NCI-H2171 (cell line): Measurements from ENCODE around the gene CAMTA1.

Experiments used
- DNase-seq: peaks from one replicate; lab custom pipeline; 2025; lab: John Stamatoyannopoulos, UW

CAMTA1 gene

DNA sequence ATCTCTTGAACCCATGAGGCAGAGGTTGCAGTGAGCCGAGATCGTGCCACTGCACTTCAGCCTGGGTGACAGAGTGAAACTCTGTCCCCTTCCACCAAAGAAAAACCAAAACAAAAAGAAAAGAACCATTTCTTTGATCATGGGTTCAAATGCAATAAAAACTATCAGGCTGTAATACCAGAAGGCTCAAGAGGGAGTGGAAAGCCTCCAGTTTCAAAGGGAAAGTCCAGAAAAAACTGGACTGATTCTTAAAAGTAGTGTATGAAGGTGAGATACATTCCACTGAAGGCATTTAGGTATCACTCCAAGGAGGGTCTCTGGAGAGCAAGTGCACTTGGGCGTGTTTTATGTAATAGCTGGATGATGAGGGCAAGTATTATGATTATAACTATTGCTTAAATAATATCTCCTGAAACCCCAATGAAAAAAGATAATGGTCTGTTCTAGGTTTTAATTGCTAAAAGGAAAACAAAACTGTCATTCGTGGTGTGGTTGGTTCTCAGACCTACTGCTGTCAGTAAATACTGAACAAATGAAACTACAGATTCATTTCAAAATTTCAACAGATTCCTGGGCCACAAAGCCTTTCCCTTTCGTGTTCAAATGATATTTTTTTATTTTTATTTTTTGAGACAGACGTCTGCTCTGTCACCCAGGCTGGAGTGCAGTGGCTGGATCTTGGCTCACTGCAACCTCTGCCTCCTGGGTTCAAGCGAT is 6.0 kb upstream of the CAMTA1 start:
- no peak for DNase-seq

DNA sequence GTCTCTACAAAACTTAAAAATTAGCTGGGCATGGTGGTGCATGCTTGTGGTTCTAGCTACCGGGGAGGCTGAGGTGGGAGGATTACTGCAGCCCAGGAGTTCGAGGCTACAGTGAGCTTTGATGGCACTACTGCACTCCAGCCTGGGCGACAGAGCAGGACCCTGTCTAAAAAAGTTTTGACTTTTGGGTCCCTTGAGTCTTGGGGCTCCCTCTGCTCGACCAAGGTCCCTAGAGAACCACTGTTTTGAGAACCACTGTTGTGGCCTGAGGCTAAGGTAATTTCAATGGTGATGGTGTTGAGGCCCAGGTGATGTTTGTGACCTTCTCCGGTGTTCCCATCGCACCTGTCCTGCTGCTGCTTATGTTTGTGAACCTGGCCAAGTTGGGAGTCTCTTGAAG is 3.1 kb upstream of the CAMTA1 start:
- DNase-seq = no peak

DNA sequence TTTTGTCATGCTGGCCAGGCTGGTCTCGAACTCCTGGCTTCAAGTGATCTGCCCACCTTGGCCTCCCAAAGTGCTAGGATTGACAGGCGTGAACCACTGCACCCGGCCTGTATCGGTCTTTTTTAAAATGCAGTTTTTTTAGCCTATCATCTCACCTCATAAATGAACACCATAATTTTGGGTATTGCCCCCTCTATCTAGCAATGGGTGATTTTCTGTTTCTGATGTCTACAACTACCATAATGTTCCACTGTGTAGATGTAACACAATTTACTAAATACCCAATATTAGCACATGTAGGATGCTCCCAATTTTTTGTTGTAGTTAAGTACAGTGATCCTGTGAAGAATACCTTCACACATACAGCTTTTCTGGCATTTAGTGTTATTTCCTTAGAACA is 2.0 kb upstream of the CAMTA1 start:
- no peak for DNase-seq

- DNase-seq = no peak
Measured at GRCh38 chr1:6783936-6784559, 1.2 kb upstream of the CAMTA1 start.

DNA sequence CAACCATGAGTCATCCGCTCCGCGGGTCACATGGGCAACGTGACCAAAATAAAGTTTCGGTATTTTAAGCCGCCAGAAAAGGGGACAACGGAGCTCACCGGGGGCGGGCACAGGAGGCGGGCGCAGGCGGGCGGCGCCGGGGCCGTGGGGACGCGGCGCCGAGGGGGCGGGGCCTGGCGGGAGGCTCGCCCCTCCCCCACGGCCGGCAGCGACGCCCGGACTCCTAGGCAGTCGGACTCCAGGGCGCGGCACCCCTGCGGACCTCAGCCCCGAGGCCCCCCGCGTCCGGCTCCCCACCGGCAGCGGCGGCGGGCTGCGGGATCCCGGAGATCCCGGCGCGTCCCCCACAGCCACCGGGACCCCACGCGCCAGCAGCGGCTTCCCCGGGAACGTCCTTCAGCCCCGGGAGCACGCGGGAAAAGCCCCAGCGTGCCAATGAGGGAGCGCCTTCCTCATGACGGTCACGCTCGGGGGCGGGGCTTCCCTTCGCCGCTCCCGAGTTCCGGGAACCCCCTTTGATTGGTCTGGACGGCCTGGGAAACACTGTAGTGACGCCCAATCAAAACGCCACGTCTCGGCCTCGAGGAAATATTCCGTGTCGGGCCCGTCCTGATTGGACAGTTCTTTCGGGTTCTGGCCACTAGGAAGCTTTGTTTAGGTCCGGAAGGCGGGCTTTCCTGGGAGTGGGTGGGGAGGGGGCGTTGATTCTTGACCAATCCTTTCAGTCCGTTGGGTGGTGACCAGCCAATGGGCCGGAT is 515 bp upstream of the CAMTA1 start:
- peak; percentile 100 for DNase-seq

DNA sequence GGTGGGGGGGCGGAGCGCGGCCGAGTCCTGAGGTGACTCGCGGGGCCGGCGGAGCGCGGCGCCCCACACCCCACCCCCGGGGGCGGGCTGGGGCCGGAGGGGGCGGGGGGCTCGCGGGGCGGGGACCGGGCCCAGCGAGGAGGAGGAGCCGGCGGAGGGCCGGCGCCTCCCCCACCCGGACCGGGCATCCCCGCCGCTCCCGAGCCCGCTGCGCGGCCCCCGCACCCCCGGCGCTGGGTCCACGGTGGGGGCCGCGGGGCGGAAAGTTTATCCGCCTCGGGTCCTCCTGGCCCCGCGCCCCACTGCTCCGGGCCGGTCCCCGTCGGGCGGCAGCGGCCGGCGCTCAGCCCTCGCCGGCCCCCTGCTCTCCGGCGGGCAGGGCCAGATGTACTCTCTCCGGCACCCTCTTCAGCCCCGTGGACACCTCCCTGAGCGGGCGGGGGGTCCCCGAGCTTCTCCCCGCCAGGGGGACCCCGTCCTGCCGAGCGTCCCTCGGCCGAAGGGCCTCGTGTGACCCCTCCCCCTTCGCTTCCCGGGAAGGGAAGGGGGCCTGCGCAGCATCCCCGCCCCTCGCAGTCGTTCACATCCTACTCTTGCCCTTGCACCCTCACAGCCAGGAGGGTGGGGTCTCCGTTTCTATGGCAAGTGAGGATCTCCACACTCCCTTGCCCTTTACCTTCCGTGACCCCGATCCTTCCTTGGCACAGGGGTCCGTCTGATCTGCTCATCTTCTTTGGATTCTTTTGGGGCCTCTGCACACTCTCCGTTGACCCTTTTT is 663 bp downstream of the CAMTA1 start:
- DNase-seq = peak; percentile 31

GRCh38 chr1:6788946-6789345 is 3.7 kb downstream of the CAMTA1 start:
- no peak for DNase-seq

- no peak for DNase-seq
Measured at GRCh38 chr1:6790146-6790545, 4.9 kb downstream of the CAMTA1 start.

DNA sequence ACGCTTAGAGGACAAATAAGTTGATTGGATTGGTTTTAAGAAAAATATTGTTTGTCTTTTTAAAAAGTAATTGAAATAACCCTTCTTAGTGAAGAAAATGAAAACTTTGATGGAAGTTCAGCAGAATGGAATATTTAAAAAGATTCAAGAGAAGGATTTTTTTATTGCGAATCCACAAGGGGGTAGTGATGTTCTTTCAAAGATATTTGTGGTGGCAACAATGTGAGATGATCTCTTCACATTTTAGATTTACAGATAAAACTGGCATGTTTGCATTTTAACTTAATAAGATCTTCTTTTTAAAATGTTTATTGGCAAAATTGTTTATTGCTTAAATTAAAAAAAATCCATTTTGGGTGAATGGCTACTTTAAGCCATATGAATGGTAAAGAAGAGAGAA is 8.9 kb downstream of the CAMTA1 start:
- DNase-seq = peak; percentile 10

DNA sequence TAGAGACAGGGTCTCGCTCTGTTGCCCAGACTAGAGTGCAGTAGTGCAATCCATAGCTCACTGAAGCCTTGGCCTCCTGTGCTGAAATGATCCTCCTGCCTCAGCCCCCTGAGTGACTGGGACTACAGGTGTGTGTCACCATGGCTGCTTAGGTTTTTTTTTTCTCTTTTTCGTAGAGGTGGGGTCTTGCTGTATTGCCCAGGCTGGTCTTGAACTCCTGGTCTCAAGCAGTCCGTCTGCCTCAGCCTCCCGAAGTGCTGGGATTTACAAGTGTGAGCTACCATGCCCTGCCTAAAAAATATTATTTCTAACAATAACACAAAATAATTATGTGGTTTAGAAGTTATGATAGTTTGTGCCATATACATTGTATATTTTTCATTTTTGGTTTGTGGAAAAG is 9.9 kb downstream of the CAMTA1 start:
- DNase-seq = no peak

- DNase-seq = no peak
Measured at GRCh38 chr1:6795661-6796060, 10.4 kb downstream of the CAMTA1 start.

GRCh38 chr1:6796095-6796494 is 10.8 kb downstream of the CAMTA1 start:
- no peak for DNase-seq

DNA sequence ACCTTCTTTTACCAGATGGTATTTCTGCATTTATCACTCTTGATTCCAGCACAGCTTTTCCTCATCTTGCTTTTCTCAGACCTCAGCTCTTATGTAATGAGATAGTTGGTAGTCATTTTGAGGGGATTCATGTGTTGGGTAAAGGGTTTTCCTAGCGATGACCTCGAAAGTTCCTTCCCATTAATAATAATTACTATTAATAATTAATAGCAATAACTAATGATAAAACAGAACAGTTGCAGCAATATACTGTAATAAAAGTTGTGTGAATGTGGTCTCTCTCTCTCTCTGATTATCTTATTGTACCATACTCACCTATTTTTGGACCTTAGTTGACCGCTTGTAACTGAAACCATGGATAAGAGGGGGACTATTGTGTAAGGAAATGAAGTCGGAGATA is 14.2 kb downstream of the CAMTA1 start:
- no peak for DNase-seq

- no peak for DNase-seq
Measured at GRCh38 chr1:6800745-6801144, 15.5 kb downstream of the CAMTA1 start.

GRCh38 chr1:6801199-6801598 is 15.9 kb downstream of the CAMTA1 start:
- DNase-seq = no peak

DNA sequence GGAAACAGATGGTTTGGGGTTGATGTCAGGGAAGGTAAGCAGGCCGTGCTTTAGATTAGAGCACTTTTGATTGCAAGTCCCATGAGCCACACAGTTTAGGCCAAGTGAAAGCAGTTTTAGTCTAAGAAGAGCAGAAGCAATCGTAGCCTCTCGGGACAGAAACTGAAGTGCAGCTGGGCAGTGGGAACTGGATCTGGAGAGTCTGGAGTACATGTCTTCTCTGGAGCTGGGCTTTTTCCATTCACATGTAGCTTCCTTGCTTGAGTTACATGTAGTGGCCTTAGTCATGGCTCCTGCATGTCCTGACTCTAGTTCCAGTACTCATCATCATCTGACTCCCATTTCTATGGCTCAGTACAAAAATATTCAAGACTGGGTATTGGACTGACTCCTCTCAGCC is 16.7 kb downstream of the CAMTA1 start:
- DNase-seq = peak; percentile 22

DNA sequence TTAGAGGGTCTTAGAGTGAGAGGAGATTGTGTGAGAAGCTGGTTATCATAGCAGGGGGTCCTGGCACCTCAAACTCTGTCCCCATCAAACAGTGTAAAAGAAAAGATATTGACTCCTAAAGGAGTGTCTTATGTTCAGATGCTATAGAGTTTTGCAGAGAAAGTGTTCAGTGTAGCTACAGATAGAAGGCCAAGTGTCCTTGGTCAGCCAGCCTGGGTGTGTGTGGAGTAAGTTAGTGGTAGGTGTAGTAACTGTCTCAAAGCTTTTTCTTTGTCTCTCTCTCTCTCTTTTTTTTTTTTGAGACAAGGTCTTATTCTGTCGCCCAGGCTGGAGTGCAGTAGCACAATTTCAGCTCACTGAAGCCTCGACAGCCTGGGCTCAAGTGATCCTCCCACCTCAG is 17.2 kb downstream of the CAMTA1 start:
- no peak for DNase-seq

DNA sequence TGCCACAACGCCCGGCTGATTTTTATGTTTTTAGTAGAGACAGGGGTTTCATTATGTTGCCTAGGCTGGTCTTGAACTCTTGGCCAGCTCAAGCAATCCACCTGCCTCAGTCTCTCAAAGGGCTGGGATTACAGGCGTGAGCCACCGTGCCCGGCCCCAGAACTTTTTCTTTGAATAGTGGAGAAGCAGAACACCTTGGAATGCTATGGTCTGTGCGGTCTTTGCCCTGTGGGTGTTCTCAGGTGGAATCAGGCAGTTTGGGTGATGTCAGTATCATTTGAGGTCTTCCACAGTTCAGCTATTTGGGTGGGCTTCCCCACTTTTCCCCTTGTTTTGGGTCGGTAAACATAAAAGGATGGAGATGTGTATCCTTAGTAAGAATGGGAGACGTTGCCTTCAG is 17.6 kb downstream of the CAMTA1 start:
- DNase-seq = no peak

GRCh38 chr1:6803357-6803756 is 18.1 kb downstream of the CAMTA1 start:
- no peak for DNase-seq

DNA sequence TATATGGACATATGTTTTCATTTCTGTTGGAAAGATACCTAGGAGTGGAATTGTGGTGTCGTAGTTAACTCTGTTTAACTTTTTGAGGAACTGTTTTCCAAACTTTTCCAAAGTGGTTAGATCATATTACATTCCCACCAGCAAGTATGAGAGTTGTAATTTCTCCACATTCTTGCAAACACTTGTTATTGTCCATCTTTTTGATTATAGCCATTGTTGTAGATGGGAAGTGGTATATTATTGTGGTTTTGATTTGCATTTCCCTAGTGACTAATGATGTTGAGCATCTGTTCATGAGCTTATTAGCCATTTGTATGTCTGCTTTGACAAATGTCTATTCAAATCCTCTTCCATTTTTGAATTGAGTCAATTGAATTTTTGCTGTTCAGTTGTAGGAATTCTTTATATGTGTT is 19.8 kb downstream of the CAMTA1 start:
- DNase-seq = no peak

GRCh38 chr1:6807782-6808181 is 22.5 kb downstream of the CAMTA1 start:
- no peak for DNase-seq

DNA sequence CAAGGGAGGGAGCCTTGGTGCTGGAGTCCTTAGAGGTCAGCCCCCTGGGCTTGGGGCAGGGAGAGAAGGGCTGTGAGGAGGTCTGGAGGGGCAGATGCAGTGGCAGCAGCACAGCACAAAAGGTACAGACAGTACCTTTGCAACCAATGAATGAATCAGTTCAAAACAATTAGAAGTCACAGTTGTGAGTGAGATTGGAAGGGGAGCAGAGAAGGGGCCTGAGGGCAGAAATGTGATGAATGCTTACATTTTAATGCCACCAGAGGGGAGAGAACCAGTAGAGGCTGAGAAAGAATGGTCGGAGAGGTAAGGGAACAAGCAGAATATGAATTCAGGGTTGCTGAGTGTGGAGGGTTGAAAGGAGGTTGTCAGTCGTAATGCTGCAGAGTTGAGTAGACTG is 24.2 kb downstream of the CAMTA1 start:
- DNase-seq = no peak
